ENCODE data around the gene PTMA.
"Not testable (repeated sequence)": the region's sequence is repeated elsewhere in the genome, so short reads cannot be mapped to it uniquely, and the experiment has no call there.

The PTMA gene

GRCh38 chr2:231707927-231708772, at the start of gene PTMA:
TSS of gene PTMA (plus strand) at chr2:231708525. CDS start at chr2:231708707, 182 bp downstream.
- peak; percentile 76 for ATAC-seq

GRCh38 chr2:231660073-231660472, 48.3 kb upstream of the PTMA start:
- ATAC-seq: not testable (repeated sequence)

GRCh38 chr2:231660860-231661259, 47.5 kb upstream of the PTMA start:
- ATAC-seq: no peak

GRCh38 chr2:231661422-231662027, 46.8 kb upstream of the PTMA start:
- no peak for ATAC-seq

- ATAC-seq: peak; percentile 87 to 90
Measured at GRCh38 chr2:231662028-231662810, 46.1 kb upstream of the PTMA start.

GRCh38 chr2:231662811-231663457, 45.4 kb upstream of the PTMA start:
- no peak for ATAC-seq

GRCh38 chr2:231663458-231664212, 44.7 kb upstream of the PTMA start:
- no peak for ATAC-seq

GRCh38 chr2:231664727-231665126, 43.6 kb upstream of the PTMA start:
- ATAC-seq: no peak

GRCh38 chr2:231665245-231666170, 42.8 kb upstream of the PTMA start:
- ATAC-seq: no peak

GRCh38 chr2:231666171-231667095, 41.9 kb upstream of the PTMA start:
- ATAC-seq: no peak

GRCh38 chr2:231667096-231667427, 41.3 kb upstream of the PTMA start:
- no peak for ATAC-seq

- no peak for ATAC-seq
Measured at GRCh38 chr2:231667496-231667895, 40.8 kb upstream of the PTMA start.

GRCh38 chr2:231668981-231669380, 39.3 kb upstream of the PTMA start:
- ATAC-seq: no peak

- ATAC-seq: no peak
Measured at GRCh38 chr2:231671270-231672050, 36.9 kb upstream of the PTMA start.

- ATAC-seq: peak; percentile 12 to 22
Measured at GRCh38 chr2:231672617-231673347, 35.5 kb upstream of the PTMA start.

- ATAC-seq: no peak
Measured at GRCh38 chr2:231673348-231673770, 35.0 kb upstream of the PTMA start.

GRCh38 chr2:231674587-231675338, 33.6 kb upstream of the PTMA start:
- ATAC-seq: peak; percentile 78 to 82

- no peak for ATAC-seq
Measured at GRCh38 chr2:231676243-231676642, 32.1 kb upstream of the PTMA start.
